Activated T-helper 1 cell treated with anti-CD3 and anti-CD28 coated beads, Interleukin-12 subunit alpha, Interleukin-12 subunit beta, Interleukin-2, Interleukin-4 antibody, amounts not matched to agents 30 ng/mL and 10 ng/mL and 1 ng/mL, durations not matched to agents 14 hours and 24 hours and 36 hours (primary cell): ENCODE results near the gene VWA5B1. TPM values are rescaled to one million over a fixed set of nuclear protein-coding genes. Genes with fewer than 3 reads are reported as not detected.

Experiments used
- DNase-seq: peaks from one replicate; pipeline ENCODE4 v3.0.0; 2021; ENCODE audit warnings: low spot score
- H3K27ac Mint-ChIP-seq: one replicate; pipeline ENCODE4 v1.8.0; 2021; ENCODE audit warnings: mild to moderate bottlenecking, mixed read lengths
- H3K27me3 Mint-ChIP-seq: one replicate; pipeline ENCODE4 v1.8.0; 2022; ENCODE audit warnings: mild to moderate bottlenecking, moderate library complexity, mixed read lengths; ENCODE audit not compliant: insufficient read depth
- H3K36me3 Mint-ChIP-seq: one replicate; pipeline ENCODE4 v1.8.0; 2021; ENCODE audit warnings: low read depth, mixed read lengths
- H3K4me1 Mint-ChIP-seq: one replicate; pipeline ENCODE4 v1.8.0; 2021; ENCODE audit warnings: low read depth, mixed read lengths
- H3K4me3 Mint-ChIP-seq: one replicate; pipeline ENCODE4 v1.8.0; 2021; ENCODE audit warnings: mild to moderate bottlenecking, moderate library complexity, mixed read lengths
- H3K9me3 Mint-ChIP-seq: one replicate; pipeline ENCODE4 v1.8.0; 2021; ENCODE audit warnings: mixed read lengths
- intact Hi-C: fragments of 100-400 bp; cut with micrococcal nuclease; formaldehyde crosslinking; loops from one replicate; pipeline ENCODE4 v1.15.1; 2024
- total RNA-seq: library from RNA; stranded (reverse); gene quantifications from 2 replicates; pipeline ENCODE4 v1.2.3, GENCODE V29; 2022

VWA5B1 gene
- total RNA-seq, 1 donor from 2014 or later: 0.05 TPM

GRCh38 chr1:20349561-20349960 is 58.9 kb downstream of the VWA5B1 start:
- intact Hi-C loops: no loop called here
- H3K27ac Mint-ChIP-seq: no peak overlapping the region
- no peaks in the 10 kb centered on the region for H3K36me3 Mint-ChIP-seq
- no peak overlapping the region for H3K4me3 Mint-ChIP-seq
- no peak for DNase-seq
- no peaks in the 10 kb centered on the region for H3K4me1 Mint-ChIP-seq
- peaks cover 3% of the 10 kb centered on the region for H3K9me3 Mint-ChIP-seq
- H3K27me3 Mint-ChIP-seq: peaks cover 9% of the 10 kb centered on the region

GRCh38 chr1:20349971-20350370 is 59.3 kb downstream of the VWA5B1 start:
- peaks cover 6% of the 10 kb centered on the region for H3K27me3 Mint-ChIP-seq
- H3K4me1 Mint-ChIP-seq: no peaks in the 10 kb centered on the region
- H3K27ac Mint-ChIP-seq: no peak overlapping the region
- intact Hi-C loops: no loop called here
- no peaks in the 10 kb centered on the region for H3K36me3 Mint-ChIP-seq
- no peak overlapping the region for H3K4me3 Mint-ChIP-seq
- H3K9me3 Mint-ChIP-seq: peaks cover 3% of the 10 kb centered on the region
- no peak for DNase-seq

- Mint-ChIP-seq H3K36me3 (no peaks in the 10 kb centered on the region), H3K27ac (no peak overlapping the region), H3K4me1 (no peaks in the 10 kb centered on the region), H3K4me3 (no peak overlapping the region), H3K9me3 (peaks cover 3% of the 10 kb centered on the region), H3K27me3 (peaks cover 6% of the 10 kb centered on the region)
- intact Hi-C loops: no loop called here
- no peak for DNase-seq
Measured at GRCh38 chr1:20350421-20350820, 59.7 kb downstream of the VWA5B1 start.

- H3K9me3 Mint-ChIP-seq: no peaks in the 10 kb centered on the region
- no peak overlapping the region for H3K4me3 Mint-ChIP-seq
- intact Hi-C loops: no loop called here
- no peak overlapping the region for H3K27ac Mint-ChIP-seq
- no peaks in the 10 kb centered on the region for H3K36me3 Mint-ChIP-seq
- no peak for DNase-seq
- peaks cover 9% of the 10 kb centered on the region for H3K27me3 Mint-ChIP-seq
- no peaks in the 10 kb centered on the region for H3K4me1 Mint-ChIP-seq
Measured at GRCh38 chr1:20351911-20352701, 61.4 kb downstream of the VWA5B1 start.

- H3K9me3 Mint-ChIP-seq: no peaks in the 10 kb centered on the region
- intact Hi-C loops: no loop called here
- no peaks in the 10 kb centered on the region for H3K4me1 Mint-ChIP-seq
- no peak for DNase-seq
- H3K36me3 Mint-ChIP-seq: no peaks in the 10 kb centered on the region
- H3K27me3 Mint-ChIP-seq: peaks cover 10% of the 10 kb centered on the region
- no peak overlapping the region for H3K27ac Mint-ChIP-seq
- H3K4me3 Mint-ChIP-seq: no peak overlapping the region
Measured at GRCh38 chr1:20353836-20354235, 63.2 kb downstream of the VWA5B1 start.

- Mint-ChIP-seq H3K27ac (no peak overlapping the region), H3K4me1 (peaks cover 7% of the 10 kb centered on the region), H3K4me3 (no peak overlapping the region), H3K27me3 (peaks cover 16% of the 10 kb centered on the region), H3K36me3 (no peaks in the 10 kb centered on the region), H3K9me3 (no peaks in the 10 kb centered on the region)
- intact Hi-C loops: no loop called here
- DNase-seq: no peak
Measured at GRCh38 chr1:20354610-20355009, 63.9 kb downstream of the VWA5B1 start.

- Mint-ChIP-seq H3K4me3 (no peak overlapping the region), H3K36me3 (no peaks in the 10 kb centered on the region), H3K9me3 (no peaks in the 10 kb centered on the region), H3K27me3 (peaks cover 18% of the 10 kb centered on the region), H3K4me1 (peaks cover 11% of the 10 kb centered on the region), H3K27ac (no peak overlapping the region)
- intact Hi-C loops: no loop called here
- no peak for DNase-seq
Measured at GRCh38 chr1:20355101-20355827, 64.6 kb downstream of the VWA5B1 start.

GRCh38 chr1:20355828-20356735 is 65.4 kb downstream of the VWA5B1 start:
- H3K36me3 Mint-ChIP-seq: no peaks in the 10 kb centered on the region
- no peak overlapping the region for H3K4me3 Mint-ChIP-seq
- no peak overlapping the region for H3K27ac Mint-ChIP-seq
- no peaks in the 10 kb centered on the region for H3K9me3 Mint-ChIP-seq
- H3K27me3 Mint-ChIP-seq: peaks cover 16% of the 10 kb centered on the region
- H3K4me1 Mint-ChIP-seq: peaks cover 11% of the 10 kb centered on the region
- intact Hi-C loops: no loop called here
- DNase-seq: no peak

GRCh38 chr1:20356850-20357459 is 66.3 kb downstream of the VWA5B1 start:
- Mint-ChIP-seq H3K4me3 (no peak overlapping the region), H3K9me3 (no peaks in the 10 kb centered on the region), H3K4me1 (peaks cover 11% of the 10 kb centered on the region), H3K36me3 (no peaks in the 10 kb centered on the region), H3K27me3 (peaks cover 15% of the 10 kb centered on the region), H3K27ac (no peak overlapping the region)
- no peak for DNase-seq
- intact Hi-C loops: no loop called here

GRCh38 chr1:20357796-20358195 is 67.1 kb downstream of the VWA5B1 start:
- intact Hi-C loops: no loop called here

GRCh38 chr1:20358761-20359263 is 68.1 kb downstream of the VWA5B1 start:
- intact Hi-C loops: no loop called here

More at GRCh38 chr1:20357796-20358195, 67.1 kb downstream of the VWA5B1 start:
- Mint-ChIP-seq H3K27me3 (peaks cover 22% of the 10 kb centered on the region), H3K4me3 (no peak overlapping the region), H3K27ac (no peak overlapping the region), H3K9me3 (no peaks in the 10 kb centered on the region), H3K36me3 (no peaks in the 10 kb centered on the region), H3K4me1 (peaks cover 11% of the 10 kb centered on the region)
- DNase-seq: no peak

More at GRCh38 chr1:20358761-20359263, 68.1 kb downstream of the VWA5B1 start:
- Mint-ChIP-seq H3K9me3 (no peaks in the 10 kb centered on the region), H3K36me3 (no peaks in the 10 kb centered on the region), H3K4me3 (no peak overlapping the region), H3K27ac (no peak overlapping the region), H3K4me1 (peaks cover 11% of the 10 kb centered on the region), H3K27me3 (peaks cover 28% of the 10 kb centered on the region)
- DNase-seq: no peak
